HepG2 (cell line): ENCODE results near the gene ITIH1. TPM values are rescaled to one million over a fixed set of nuclear protein-coding genes. Genes with fewer than 3 reads are reported as not detected.

Experiments
- CREM ChIP-seq, 2 experiments: sonication (generic) in 1 of 2; formaldehyde crosslinking in 1 of 2; IDR thresholded peaks; 2 replicates each; pipeline versions ENCODE4 v1.4.0 to v1.6.1; 2016 to 2020; ENCODE audit warnings: antibody characterized with exemption in 1 of 2, mild to moderate bottlenecking in 1 of 2, missing genetic modification reagents in 1 of 2
- HOXA7 ChIP-seq: sonication (generic); formaldehyde crosslinking; IDR thresholded peaks from 2 replicates; pipeline ENCODE4 v1.8.1; 2022; ENCODE audit warnings: mild to moderate bottlenecking, missing genetic modification reagents, moderate library complexity
- PCBP1 ChIP-seq: fragments of 200-400 bp; formaldehyde crosslinking; IDR thresholded peaks from 2 replicates; pipeline ENCODE4 v1.6.1; 2017; ENCODE audit warnings: mild to moderate bottlenecking, low read depth, low read length, borderline replicate concordance
- SCMH1 ChIP-seq: sonication (generic); formaldehyde crosslinking; IDR thresholded peaks from 2 replicates; pipeline ENCODE4 v1.9.0; 2021; ENCODE audit warnings: missing genetic modification reagents, mild to moderate bottlenecking, borderline replicate concordance
- TARDBP ChIP-seq: sonication (generic); formaldehyde crosslinking; IDR thresholded peaks from 2 replicates; pipeline ENCODE4 v1.8.0; 2022; ENCODE audit warnings: mild to moderate bottlenecking, missing genetic modification reagents
- TRIM24 ChIP-seq: sonication (generic); formaldehyde crosslinking; IDR thresholded peaks from 2 replicates; pipeline ENCODE4 v1.8.0; 2022; ENCODE audit warnings: mild to moderate bottlenecking, missing genetic modification reagents
- ZNF33B ChIP-seq: sonication (generic); formaldehyde crosslinking; IDR thresholded peaks from 2 replicates; pipeline ENCODE4 v1.5.1; 2020; ENCODE audit warnings: mild to moderate bottlenecking, missing genetic modification reagents
- ZNF75D ChIP-seq: sonication (generic); formaldehyde crosslinking; IDR thresholded peaks from 2 replicates; pipeline ENCODE4 v1.8.1; 2023; ENCODE audit warnings: missing genetic modification reagents, mild to moderate bottlenecking, borderline replicate concordance
- ZSCAN25 ChIP-seq: sonication (generic); formaldehyde crosslinking; IDR thresholded peaks from 2 replicates; pipeline ENCODE4 v1.8.0; 2022; ENCODE audit warnings: mild to moderate bottlenecking, missing genetic modification reagents
- polyA plus RNA-seq, 8 experiments: library from polyadenylated mRNA; depleted of rRNA in 3 of 8; stranded (reverse) in 7 of 8; unstranded in 1 of 8; fragments of >200 nt; fragmentation: Illumina TruSeq in 4 of 8; extraction: Trizol in 4 of 8; gene quantifications; 2 replicates each; pipeline versions ENCODE4 v1.2.1 to v1.2.3, GENCODE V29; 2011 to 2016; ENCODE audit warnings: low read depth in 4 of 8, missing spikeins in 1 of 8, mixed read lengths in 1 of 8; ENCODE audit not compliant: insufficient read depth in 1 of 8
- total RNA-seq, 5 experiments: library from RNA; depleted of rRNA; stranded (reverse); fragments of >200 nt; fragmentation: Illumina TruSeq; extraction: Trizol; gene quantifications; 2 replicates each; pipeline ENCODE4 v1.2.3, GENCODE V29; 2016; ENCODE audit warnings: low read depth in 1 of 5
- TF ChIP-seq, protein P1 (sequence below): sonication (generic); formaldehyde crosslinking; IDR thresholded peaks from 2 replicates; pipeline ENCODE4 v1.4.0; 2020; ENCODE audit warnings: missing genetic modification reagents
- TF ChIP-seq, protein P2 (sequence below): sonication (generic); formaldehyde crosslinking; IDR thresholded peaks from 2 replicates; pipeline ENCODE4 v1.4.0; 2020; ENCODE audit warnings: missing genetic modification reagents
- TF ChIP-seq, protein P3 (sequence below): sonication (generic); formaldehyde crosslinking; IDR thresholded peaks from 2 replicates; pipeline ENCODE4 v1.4.0; 2020; ENCODE audit warnings: mild to moderate bottlenecking, missing genetic modification reagents
- TF ChIP-seq, protein P4 (sequence below): sonication (generic); formaldehyde crosslinking; IDR thresholded peaks from 2 replicates; pipeline ENCODE4 v1.4.0; 2020; ENCODE audit warnings: missing genetic modification reagents

ITIH1 gene
- total and polyA plus RNA-seq, 2 of the 13 experiments (the other 11 are each of a cell fraction or from before 2014, with no cell fraction given) = 12.3 to 19.6 TPM

DNA sequence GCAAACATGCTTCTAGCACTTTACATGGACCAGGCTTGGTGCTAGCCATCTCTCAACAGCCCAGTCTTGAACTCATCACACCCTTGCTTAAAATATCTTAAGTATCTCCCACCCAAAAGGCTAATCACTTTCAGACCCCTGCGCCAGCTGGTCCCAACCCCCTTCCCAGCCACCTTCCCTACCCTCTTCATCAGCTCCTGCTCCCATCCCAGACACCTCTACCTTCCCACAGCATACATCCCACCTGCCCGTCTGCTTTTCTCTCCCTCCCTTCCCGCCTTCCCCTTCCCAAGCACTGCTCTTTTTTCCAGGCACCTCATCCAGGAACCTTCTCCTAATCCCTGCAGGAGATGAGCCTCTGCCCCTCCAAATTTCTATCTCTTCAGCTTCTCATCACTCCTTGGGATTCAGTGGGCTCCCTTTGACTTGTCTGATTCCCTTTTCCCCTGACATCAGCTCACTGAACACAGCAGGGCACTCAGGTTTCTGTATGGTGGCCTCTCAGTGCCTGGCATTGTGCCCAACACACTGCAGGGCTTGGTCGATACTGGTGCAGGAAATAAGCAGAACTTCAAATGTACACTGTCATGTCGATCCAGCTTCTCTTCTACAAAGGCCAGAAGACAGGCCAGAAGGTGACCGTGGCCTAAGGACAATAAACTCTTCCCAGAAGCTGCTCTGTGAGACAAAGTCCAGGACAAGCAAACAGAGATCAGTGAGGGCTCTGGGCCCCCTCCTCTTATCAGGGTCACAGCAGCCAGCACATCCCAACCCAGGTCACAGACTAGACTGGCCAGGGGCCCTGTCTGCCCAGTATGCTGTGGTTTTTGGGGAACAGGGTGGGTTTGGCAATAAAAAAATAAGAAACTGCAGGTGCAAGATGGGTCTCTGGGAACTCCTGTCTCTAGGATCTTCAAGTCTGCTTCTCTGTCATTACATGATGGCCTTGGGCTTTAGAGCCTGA, 2.2 kb upstream of the ITIH1 start (continued):
- TF ChIP-seq SCMH1 (no peak), ZNF33B (CRISPR knock-in tag) (no peak; the same call in 1 of the 2 replicates), ZSCAN25 (peak; percentile 85), HOXA7 (no peak), ZNF75D (no peak), TARDBP (CRISPR knock-in tag) (peak; percentile 94), TRIM24 (CRISPR knock-in tag) (no peak), CREM (IDR thresholded peaks at IDR 0.05) (peak; percentile 84), CREM (CRISPR knock-in tag; IDR thresholded peaks at IDR 0.05) (no peak), PCBP1 (no peak)
- TF ChIP-seq, protein P1, sequence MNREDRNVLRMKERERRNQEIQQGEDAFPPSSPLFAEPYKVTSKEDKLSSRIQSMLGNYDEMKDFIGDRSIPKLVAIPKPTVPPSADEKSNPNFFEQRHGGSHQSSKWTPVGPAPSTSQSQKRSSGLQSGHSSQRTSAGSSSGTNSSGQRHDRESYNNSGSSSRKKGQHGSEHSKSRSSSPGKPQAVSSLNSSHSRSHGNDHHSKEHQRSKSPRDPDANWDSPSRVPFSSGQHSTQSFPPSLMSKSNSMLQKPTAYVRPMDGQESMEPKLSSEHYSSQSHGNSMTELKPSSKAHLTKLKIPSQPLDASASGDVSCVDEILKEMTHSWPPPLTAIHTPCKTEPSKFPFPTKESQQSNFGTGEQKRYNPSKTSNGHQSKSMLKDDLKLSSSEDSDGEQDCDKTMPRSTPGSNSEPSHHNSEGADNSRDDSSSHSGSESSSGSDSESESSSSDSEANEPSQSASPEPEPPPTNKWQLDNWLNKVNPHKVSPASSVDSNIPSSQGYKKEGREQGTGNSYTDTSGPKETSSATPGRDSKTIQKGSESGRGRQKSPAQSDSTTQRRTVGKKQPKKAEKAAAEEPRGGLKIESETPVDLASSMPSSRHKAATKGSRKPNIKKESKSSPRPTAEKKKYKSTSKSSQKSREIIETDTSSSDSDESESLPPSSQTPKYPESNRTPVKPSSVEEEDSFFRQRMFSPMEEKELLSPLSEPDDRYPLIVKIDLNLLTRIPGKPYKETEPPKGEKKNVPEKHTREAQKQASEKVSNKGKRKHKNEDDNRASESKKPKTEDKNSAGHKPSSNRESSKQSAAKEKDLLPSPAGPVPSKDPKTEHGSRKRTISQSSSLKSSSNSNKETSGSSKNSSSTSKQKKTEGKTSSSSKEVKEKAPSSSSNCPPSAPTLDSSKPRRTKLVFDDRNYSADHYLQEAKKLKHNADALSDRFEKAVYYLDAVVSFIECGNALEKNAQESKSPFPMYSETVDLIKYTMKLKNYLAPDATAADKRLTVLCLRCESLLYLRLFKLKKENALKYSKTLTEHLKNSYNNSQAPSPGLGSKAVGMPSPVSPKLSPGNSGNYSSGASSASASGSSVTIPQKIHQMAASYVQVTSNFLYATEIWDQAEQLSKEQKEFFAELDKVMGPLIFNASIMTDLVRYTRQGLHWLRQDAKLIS (CRISPR knock-in tag) = no peak
- TF ChIP-seq, protein P2, sequence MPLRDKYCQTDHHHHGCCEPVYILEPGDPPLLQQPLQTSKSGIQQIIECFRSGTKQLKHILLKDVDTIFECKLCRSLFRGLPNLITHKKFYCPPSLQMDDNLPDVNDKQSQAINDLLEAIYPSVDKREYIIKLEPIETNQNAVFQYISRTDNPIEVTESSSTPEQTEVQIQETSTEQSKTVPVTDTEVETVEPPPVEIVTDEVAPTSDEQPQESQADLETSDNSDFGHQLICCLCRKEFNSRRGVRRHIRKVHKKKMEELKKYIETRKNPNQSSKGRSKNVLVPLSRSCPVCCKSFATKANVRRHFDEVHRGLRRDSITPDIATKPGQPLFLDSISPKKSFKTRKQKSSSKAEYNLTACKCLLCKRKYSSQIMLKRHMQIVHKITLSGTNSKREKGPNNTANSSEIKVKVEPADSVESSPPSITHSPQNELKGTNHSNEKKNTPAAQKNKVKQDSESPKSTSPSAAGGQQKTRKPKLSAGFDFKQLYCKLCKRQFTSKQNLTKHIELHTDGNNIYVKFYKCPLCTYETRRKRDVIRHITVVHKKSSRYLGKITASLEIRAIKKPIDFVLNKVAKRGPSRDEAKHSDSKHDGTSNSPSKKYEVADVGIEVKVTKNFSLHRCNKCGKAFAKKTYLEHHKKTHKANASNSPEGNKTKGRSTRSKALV (CRISPR knock-in tag) = 0 out of 2 replicates have a peak, but pooled peaks have one; percentile 43
- TF ChIP-seq, protein P3, sequence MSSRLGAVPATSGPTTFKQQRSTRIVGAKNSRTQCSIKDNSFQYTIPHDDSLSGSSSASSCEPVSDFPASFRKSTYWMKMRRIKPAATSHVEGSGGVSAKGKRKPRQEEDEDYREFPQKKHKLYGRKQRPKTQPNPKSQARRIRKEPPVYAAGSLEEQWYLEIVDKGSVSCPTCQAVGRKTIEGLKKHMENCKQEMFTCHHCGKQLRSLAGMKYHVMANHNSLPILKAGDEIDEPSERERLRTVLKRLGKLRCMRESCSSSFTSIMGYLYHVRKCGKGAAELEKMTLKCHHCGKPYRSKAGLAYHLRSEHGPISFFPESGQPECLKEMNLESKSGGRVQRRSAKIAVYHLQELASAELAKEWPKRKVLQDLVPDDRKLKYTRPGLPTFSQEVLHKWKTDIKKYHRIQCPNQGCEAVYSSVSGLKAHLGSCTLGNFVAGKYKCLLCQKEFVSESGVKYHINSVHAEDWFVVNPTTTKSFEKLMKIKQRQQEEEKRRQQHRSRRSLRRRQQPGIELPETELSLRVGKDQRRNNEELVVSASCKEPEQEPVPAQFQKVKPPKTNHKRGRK = no peak
- TF ChIP-seq, protein P4, sequence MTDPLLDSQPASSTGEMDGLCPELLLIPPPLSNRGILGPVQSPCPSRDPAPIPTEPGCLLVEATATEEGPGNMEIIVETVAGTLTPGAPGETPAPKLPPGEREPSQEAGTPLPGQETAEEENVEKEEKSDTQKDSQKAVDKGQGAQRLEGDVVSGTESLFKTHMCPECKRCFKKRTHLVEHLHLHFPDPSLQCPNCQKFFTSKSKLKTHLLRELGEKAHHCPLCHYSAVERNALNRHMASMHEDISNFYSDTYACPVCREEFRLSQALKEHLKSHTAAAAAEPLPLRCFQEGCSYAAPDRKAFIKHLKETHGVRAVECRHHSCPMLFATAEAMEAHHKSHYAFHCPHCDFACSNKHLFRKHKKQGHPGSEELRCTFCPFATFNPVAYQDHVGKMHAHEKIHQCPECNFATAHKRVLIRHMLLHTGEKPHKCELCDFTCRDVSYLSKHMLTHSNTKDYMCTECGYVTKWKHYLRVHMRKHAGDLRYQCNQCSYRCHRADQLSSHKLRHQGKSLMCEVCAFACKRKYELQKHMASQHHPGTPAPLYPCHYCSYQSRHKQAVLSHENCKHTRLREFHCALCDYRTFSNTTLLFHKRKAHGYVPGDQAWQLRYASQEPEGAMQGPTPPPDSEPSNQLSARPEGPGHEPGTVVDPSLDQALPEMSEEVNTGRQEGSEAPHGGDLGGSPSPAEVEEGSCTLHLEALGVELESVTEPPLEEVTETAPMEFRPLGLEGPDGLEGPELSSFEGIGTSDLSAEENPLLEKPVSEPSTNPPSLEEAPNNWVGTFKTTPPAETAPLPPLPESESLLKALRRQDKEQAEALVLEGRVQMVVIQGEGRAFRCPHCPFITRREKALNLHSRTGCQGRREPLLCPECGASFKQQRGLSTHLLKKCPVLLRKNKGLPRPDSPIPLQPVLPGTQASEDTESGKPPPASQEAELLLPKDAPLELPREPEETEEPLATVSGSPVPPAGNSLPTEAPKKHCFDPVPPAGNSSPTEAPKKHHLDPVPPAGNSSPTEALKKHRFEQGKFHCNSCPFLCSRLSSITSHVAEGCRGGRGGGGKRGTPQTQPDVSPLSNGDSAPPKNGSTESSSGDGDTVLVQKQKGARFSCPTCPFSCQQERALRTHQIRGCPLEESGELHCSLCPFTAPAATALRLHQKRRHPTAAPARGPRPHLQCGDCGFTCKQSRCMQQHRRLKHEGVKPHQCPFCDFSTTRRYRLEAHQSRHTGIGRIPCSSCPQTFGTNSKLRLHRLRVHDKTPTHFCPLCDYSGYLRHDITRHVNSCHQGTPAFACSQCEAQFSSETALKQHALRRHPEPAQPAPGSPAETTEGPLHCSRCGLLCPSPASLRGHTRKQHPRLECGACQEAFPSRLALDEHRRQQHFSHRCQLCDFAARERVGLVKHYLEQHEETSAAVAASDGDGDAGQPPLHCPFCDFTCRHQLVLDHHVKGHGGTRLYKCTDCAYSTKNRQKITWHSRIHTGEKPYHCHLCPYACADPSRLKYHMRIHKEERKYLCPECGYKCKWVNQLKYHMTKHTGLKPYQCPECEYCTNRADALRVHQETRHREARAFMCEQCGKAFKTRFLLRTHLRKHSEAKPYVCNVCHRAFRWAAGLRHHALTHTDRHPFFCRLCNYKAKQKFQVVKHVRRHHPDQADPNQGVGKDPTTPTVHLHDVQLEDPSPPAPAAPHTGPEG (CRISPR knock-in tag) = no peak
